H9 (cell line): ENCODE results near the gene PVR. TPM values are rescaled to one million over a fixed set of nuclear protein-coding genes. Genes with fewer than 3 reads are reported as not detected.
"Not testable (repeated sequence)": the region's sequence is repeated elsewhere in the genome, so short reads cannot be mapped to it uniquely, and the experiment has no call there.

Experiments
- DNase-seq: peaks from one replicate; pipeline ENCODE4 v3.0.0-alpha.2; 2017
- H2AFZ ChIP-seq: one replicate; pipeline ENCODE4 v1.6.1; 2013; ENCODE audit warnings: mild to moderate bottlenecking, low read length, control low read depth, moderate library complexity
- H2AK5ac ChIP-seq: 2 replicates; pipeline ENCODE4 v1.6.1; 2013; ENCODE audit warnings: low read length, control low read depth, mixed read lengths; ENCODE audit not compliant: insufficient read length
- H2BK120ac ChIP-seq: one replicate; pipeline ENCODE4 v1.6.1; 2013; ENCODE audit warnings: low read depth, mild to moderate bottlenecking, low read length, control low read depth, inconsistent platforms; ENCODE audit not compliant: poor library complexity, severe bottlenecking
- H2BK12ac ChIP-seq: 2 replicates; pipeline ENCODE4 v1.6.1; 2013; ENCODE audit warnings: low read length, control low read depth, mixed read lengths, low read depth; ENCODE audit not compliant: insufficient read length
- H2BK15ac ChIP-seq: 2 replicates; pipeline ENCODE4 v1.6.1; 2013; ENCODE audit warnings: low read depth, low read length, control low read depth
- H2BK20ac ChIP-seq: one replicate; pipeline ENCODE4 v1.6.1; 2013; ENCODE audit warnings: low read depth, mild to moderate bottlenecking, low read length, control low read depth, inconsistent platforms; ENCODE audit not compliant: poor library complexity, severe bottlenecking
- H2BK5ac ChIP-seq: 2 replicates; pipeline ENCODE4 v1.6.1; 2013; ENCODE audit warnings: low read length, control low read depth, mixed read lengths; ENCODE audit not compliant: insufficient read length
- H3K14ac ChIP-seq: 2 replicates; pipeline ENCODE4 v1.6.1; 2013; ENCODE audit warnings: low read length, control low read depth; ENCODE audit not compliant: insufficient read depth
- H3K18ac ChIP-seq: 2 replicates; pipeline ENCODE4 v1.6.1; 2013; ENCODE audit warnings: low read depth, mild to moderate bottlenecking, mixed read lengths, low read length, control low read depth; ENCODE audit not compliant: insufficient read length
- H3K23ac ChIP-seq: 2 replicates; pipeline ENCODE4 v1.6.1; 2013; ENCODE audit warnings: low read length, control low read depth, mixed read lengths, low read depth; ENCODE audit not compliant: insufficient read length
- H3K23me2 ChIP-seq: 2 replicates; pipeline ENCODE4 v1.6.1; 2013; ENCODE audit warnings: low read depth, mild to moderate bottlenecking, mixed read lengths, low read length, control low read depth; ENCODE audit not compliant: insufficient read length, poor library complexity, severe bottlenecking
- H3K27ac ChIP-seq: 2 replicates; pipeline ENCODE4 v1.5.1; 2013; ENCODE audit warnings: low read length, control low read depth, mixed read lengths, low read depth; ENCODE audit not compliant: insufficient read length
- H3K27me3 ChIP-seq: 2 replicates; pipeline ENCODE4 v1.6.1; 2013; ENCODE audit warnings: low read length, control low read depth, inconsistent platforms; ENCODE audit not compliant: insufficient read depth
- H3K4ac ChIP-seq: 2 replicates; pipeline ENCODE4 v1.6.1; 2013; ENCODE audit warnings: low read depth, mild to moderate bottlenecking, control low read depth, inconsistent platforms, low read length, moderate library complexity
- H3K4me1 ChIP-seq: 2 replicates; pipeline ENCODE4 v1.6.1; 2013; ENCODE audit warnings: low read length, control low read depth, inconsistent platforms; ENCODE audit not compliant: insufficient read depth
- H3K4me2 ChIP-seq: 2 replicates; pipeline ENCODE4 v1.6.1; 2013; ENCODE audit warnings: low read length, control low read depth, mixed read lengths; ENCODE audit not compliant: insufficient read length, insufficient read depth
- H3K56ac ChIP-seq: 2 replicates; pipeline ENCODE4 v1.6.1; 2013; ENCODE audit warnings: low read depth, mild to moderate bottlenecking, mixed read lengths, low read length, control low read depth; ENCODE audit not compliant: insufficient read length
- H3K79me1 ChIP-seq: 2 replicates; pipeline ENCODE4 v1.6.1; 2013; ENCODE audit warnings: low read depth, mild to moderate bottlenecking, moderate library complexity, low read length, control low read depth, inconsistent platforms; ENCODE audit not compliant: insufficient read depth, poor library complexity, severe bottlenecking
- H3K79me2 ChIP-seq: 2 replicates; pipeline ENCODE4 v1.6.1; 2013; ENCODE audit warnings: low read length, control low read depth, inconsistent platforms; ENCODE audit not compliant: insufficient read depth
- H3K9ac ChIP-seq: 2 replicates; pipeline ENCODE4 v1.6.1; 2013; ENCODE audit warnings: low read length, control low read depth, mixed read lengths; ENCODE audit not compliant: insufficient read length; ENCODE audit errors: extremely low read depth
- H3K9me3 ChIP-seq: one replicate; pipeline ENCODE4 v1.6.1; 2013; ENCODE audit warnings: low read depth, low read length, inconsistent platforms; ENCODE audit not compliant: control insufficient read depth
- H3T11ph ChIP-seq: one replicate; pipeline ENCODE4 v1.6.1; 2013; ENCODE audit warnings: mild to moderate bottlenecking, low read length, control low read depth, inconsistent platforms
- H4K20me1 ChIP-seq: one replicate; pipeline ENCODE4 v1.6.1; 2013; ENCODE audit not compliant: control insufficient read depth, insufficient read length, insufficient read depth
- H4K5ac ChIP-seq: 2 replicates; pipeline ENCODE4 v1.6.1; 2013; ENCODE audit warnings: low read depth, mild to moderate bottlenecking, mixed read lengths, low read length, control low read depth; ENCODE audit not compliant: insufficient read length
- H4K8ac ChIP-seq: replicated peaks from 2 replicates; pipeline ENCODE4 v1.6.1; 2013; ENCODE audit warnings: low read length, control low read depth, mixed read lengths, low read depth; ENCODE audit not compliant: insufficient read length
- H4K91ac ChIP-seq: 2 replicates; pipeline ENCODE4 v1.6.1; 2013; ENCODE audit warnings: low read depth, mild to moderate bottlenecking, moderate library complexity, mixed read lengths, low read length, control low read depth; ENCODE audit not compliant: insufficient read length
- H3K27ac Mint-ChIP-seq, 3 experiments: 2 replicates in 2 of 3; 3 replicates in 1 of 3; pipeline ENCODE4 v1.8.0; 2020 to 2021; ENCODE audit warnings: mixed read lengths in 3 of 3, mild to moderate bottlenecking in 1 of 3, moderate library complexity in 1 of 3
- H3K27me3 Mint-ChIP-seq: 2 replicates; pipeline ENCODE4 v1.8.0; 2021; ENCODE audit warnings: low read depth, mild to moderate bottlenecking, moderate library complexity, mixed read lengths
- H3K36me3 Mint-ChIP-seq, 3 experiments: 2 replicates in 2 of 3; 3 replicates in 1 of 3; pipeline ENCODE4 v1.8.0; 2020 to 2021; ENCODE audit warnings: low read depth in 3 of 3, mixed read lengths in 3 of 3; ENCODE audit not compliant: insufficient read depth in 1 of 3
- H3K4me1 Mint-ChIP-seq, 2 experiments: 2 replicates each; pipeline ENCODE4 v1.8.0; 2020; ENCODE audit warnings: mixed read lengths in 2 of 2
- H3K4me3 Mint-ChIP-seq, 2 experiments: 2 replicates in 1 of 2; 3 replicates in 1 of 2; pipeline ENCODE4 v1.8.0; 2020 to 2021; ENCODE audit warnings: mild to moderate bottlenecking in 2 of 2, mixed read lengths in 2 of 2, moderate library complexity in 1 of 2
- H3K9me3 Mint-ChIP-seq, 2 experiments: 2 replicates in 1 of 2; 3 replicates in 1 of 2; pipeline ENCODE4 v1.8.0; 2020; ENCODE audit warnings: mild to moderate bottlenecking in 2 of 2, mixed read lengths in 2 of 2, moderate library complexity in 1 of 2
- WGBS: extraction: QIAGEN DNeasy Blood & Tissue Kit; methylation state at CpG from one replicate; pipeline ENCODE4 v1.1.7; 2013; ENCODE audit warnings: missing lambda C conversion rate, low lambda C conversion rate, mixed read lengths; ENCODE audit not compliant: insufficient read length; ENCODE audit errors: extremely low coverage; 5-methylcytosine and 5-hydroxymethylcytosine counted together
- total RNA-seq: library from RNA; stranded (reverse); gene quantifications from 2 replicates; pipeline ENCODE4 v1.2.1, GENCODE V29; 2021
- TF ChIP-seq, protein P1 (sequence below): fragments of 200-600 bp; sonication (generic); conservative IDR thresholded peaks from 3 replicates; pipeline ENCODE4 v1.8.0; 2021; ENCODE audit warnings: antibody characterized with exemption, mild to moderate bottlenecking

Gene PVR
- total RNA-seq, 1 experiment from 2014 or later, result 29.2 TPM

DNA sequence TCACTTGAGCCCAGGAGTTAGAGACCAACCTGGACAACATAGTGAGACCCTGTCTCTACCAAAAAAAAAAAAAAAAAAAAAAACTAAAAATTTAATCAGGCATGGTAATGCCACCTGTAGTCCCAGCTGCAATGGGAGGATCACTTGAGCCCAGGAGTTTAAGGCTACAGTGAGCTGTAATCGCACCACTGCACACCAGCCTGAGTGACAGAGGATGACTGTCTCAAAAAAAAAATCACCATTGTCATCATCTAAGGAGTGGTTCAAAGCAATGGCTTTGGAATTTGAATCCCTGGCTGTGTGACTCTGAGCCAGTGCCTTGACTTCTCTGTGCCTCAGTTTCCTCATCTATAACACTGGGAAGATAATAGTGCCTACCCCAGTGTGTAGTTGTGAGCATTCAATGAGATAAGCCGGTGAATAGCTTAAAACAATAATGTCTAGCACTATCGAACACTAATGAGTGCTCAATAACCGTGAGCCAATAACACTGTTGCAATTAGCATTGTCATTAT lies 18.8 kb upstream of the PVR start:
- no peak overlapping the region for H3K56ac ChIP-seq
- no peak overlapping the region for H2AK5ac ChIP-seq
- no peak overlapping the region for H3K23ac ChIP-seq
- H3K27me3 ChIP-seq, result no peaks in the 10 kb centered on the region
- H3K79me1 ChIP-seq, result no peaks in the 10 kb centered on the region
- TF ChIP-seq, protein P1, sequence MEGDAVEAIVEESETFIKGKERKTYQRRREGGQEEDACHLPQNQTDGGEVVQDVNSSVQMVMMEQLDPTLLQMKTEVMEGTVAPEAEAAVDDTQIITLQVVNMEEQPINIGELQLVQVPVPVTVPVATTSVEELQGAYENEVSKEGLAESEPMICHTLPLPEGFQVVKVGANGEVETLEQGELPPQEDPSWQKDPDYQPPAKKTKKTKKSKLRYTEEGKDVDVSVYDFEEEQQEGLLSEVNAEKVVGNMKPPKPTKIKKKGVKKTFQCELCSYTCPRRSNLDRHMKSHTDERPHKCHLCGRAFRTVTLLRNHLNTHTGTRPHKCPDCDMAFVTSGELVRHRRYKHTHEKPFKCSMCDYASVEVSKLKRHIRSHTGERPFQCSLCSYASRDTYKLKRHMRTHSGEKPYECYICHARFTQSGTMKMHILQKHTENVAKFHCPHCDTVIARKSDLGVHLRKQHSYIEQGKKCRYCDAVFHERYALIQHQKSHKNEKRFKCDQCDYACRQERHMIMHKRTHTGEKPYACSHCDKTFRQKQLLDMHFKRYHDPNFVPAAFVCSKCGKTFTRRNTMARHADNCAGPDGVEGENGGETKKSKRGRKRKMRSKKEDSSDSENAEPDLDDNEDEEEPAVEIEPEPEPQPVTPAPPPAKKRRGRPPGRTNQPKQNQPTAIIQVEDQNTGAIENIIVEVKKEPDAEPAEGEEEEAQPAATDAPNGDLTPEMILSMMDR, result no peak
- no peaks in the 10 kb centered on the region for H3K79me2 ChIP-seq
- Mint-ChIP-seq H3K4me1 (peaks cover 0 to 4% of the 10 kb centered on the region in 2 experiments; a peak in 1 of 4 replicates), H3K36me3 (peaks cover 0 to 6% (median 0%) of the 10 kb centered on the region in 3 experiments; a peak in 2 of 7 replicates), H3K27me3 (peaks cover 2% of the 10 kb centered on the region), H3K27ac (no peak overlapping the region), H3K4me3 (no peak overlapping the region), H3K9me3 (no peaks in the 10 kb centered on the region)
- no peak overlapping the region for H2BK12ac ChIP-seq
- no peak overlapping the region for H2BK120ac ChIP-seq
- H2BK5ac ChIP-seq, result no peak overlapping the region
- no peak overlapping the region for H2BK15ac ChIP-seq
- no peaks in the 10 kb centered on the region for H4K20me1 ChIP-seq
- no peak overlapping the region for H3K18ac ChIP-seq
- no CpG with 5 or more reads among the region's 4 CpGs for WGBS
- no peak overlapping the region for H2AFZ ChIP-seq
- H3T11ph ChIP-seq, result no peak overlapping the region
- H3K23me2 ChIP-seq, result no peaks in the 10 kb centered on the region
- no peak for DNase-seq
- H3K14ac ChIP-seq, result no peak overlapping the region
- no peak overlapping the region for H3K9ac ChIP-seq
- no peak overlapping the region for H4K91ac ChIP-seq
- no peak overlapping the region for H3K4ac ChIP-seq
- H3K4me2 ChIP-seq, result no peak overlapping the region
- H3K9me3 ChIP-seq, result no peaks in the 10 kb centered on the region
- no peak overlapping the region for H3K27ac ChIP-seq
- no peak overlapping the region for H2BK20ac ChIP-seq
- H3K4me1 ChIP-seq, result no peaks in the 10 kb centered on the region
- H4K8ac ChIP-seq, result no peak overlapping the region
- no peak overlapping the region for H4K5ac ChIP-seq

DNA sequence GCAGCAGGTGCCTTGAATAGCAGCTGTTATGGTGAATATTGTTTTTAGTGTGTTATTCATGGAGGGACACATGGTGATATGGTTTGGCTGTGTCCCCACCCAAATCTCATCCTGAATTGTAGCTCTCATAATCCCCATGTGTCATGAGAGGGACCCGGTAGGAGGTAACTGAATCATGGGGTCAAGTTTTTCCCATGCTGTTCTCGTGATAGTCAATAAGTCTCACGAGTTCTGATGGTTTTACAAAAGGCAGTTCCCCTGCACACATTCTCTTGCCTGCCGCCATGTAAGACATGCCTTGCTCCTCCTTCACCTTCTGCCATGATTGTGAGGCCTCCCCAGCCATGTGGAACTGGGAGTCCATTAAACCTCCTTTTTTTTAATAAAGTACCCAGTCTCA lies 18.1 kb upstream of the PVR start:
- not testable (repeated sequence) for H3K9me3 Mint-ChIP-seq, H3K27me3 ChIP-seq, H3K9ac ChIP-seq, H3K27me3 Mint-ChIP-seq, H3K4me3 Mint-ChIP-seq, H2BK5ac ChIP-seq, H3K79me2 ChIP-seq, H3T11ph ChIP-seq, H4K8ac ChIP-seq, H2BK20ac ChIP-seq, H3K23me2 ChIP-seq, H4K5ac ChIP-seq, H3K18ac ChIP-seq, H2BK12ac ChIP-seq, H3K27ac ChIP-seq, H3K4me1 ChIP-seq, H2BK15ac ChIP-seq, DNase-seq, H4K91ac ChIP-seq, H3K14ac ChIP-seq, H3K79me1 ChIP-seq, H2BK120ac ChIP-seq, H3K4me1 Mint-ChIP-seq, H2AK5ac ChIP-seq, H3K9me3 ChIP-seq, H3K4ac ChIP-seq, H2AFZ ChIP-seq, H4K20me1 ChIP-seq, H3K23ac ChIP-seq, H3K36me3 Mint-ChIP-seq, H3K27ac Mint-ChIP-seq, H3K56ac ChIP-seq, H3K4me2 ChIP-seq
- no CpG with 5 or more reads among the region's 4 CpGs for WGBS
